Posterior cingulate gyrus (tissue), 11 donors: ENCODE data around the gene LCAT.
"Not testable (repeated sequence)": the region's sequence is repeated elsewhere in the genome, so short reads cannot be mapped to it uniquely, and the experiment has no call there.

ENCODE experiments used
- DNase-seq, 10 donors: peaks; one replicate each; pipeline versions ENCODE4 v3.0.0 to v3.0.0-alpha.2; 2020 to 2021; ENCODE audit warnings: mixed read lengths in 3 of 10
- intact Hi-C: fragments of 100-400 bp; cut with DNase I; formaldehyde crosslinking; loops from one replicate; pipeline ENCODE4 v1.15.1; 2023

The LCAT gene

GRCh38 chr16:67943619-67944504, at the start of gene LCAT:
Gene LCAT (minus strand): TSS chr16:67944120. CDS start chr16:67944101, 19 bp downstream.
- intact Hi-C loops = no loop called here
- DNase-seq = peak; percentile 70 to 97 (median 77)

GRCh38 chr16:67993207-67994039, 49.5 kb upstream of the LCAT start:
- DNase-seq = peak; percentile 20 to 94 (median 64)
- intact Hi-C loops = loop anchor here (10.0 kb wide), 1 partner anchor 231 kb away; no protein-coding TSS in a partner anchor

- no peak for DNase-seq
- intact Hi-C loops = loop anchor here (10.0 kb wide), 1 partner anchor 232 kb away; no protein-coding TSS in a partner anchor
Measured at GRCh38 chr16:67992661-67993206, 48.8 kb upstream of the LCAT start.

- DNase-seq = no peak
- intact Hi-C loops = loop anchor here (10.0 kb wide), 1 partner anchor 235 kb away; no protein-coding TSS in a partner anchor
Measured at GRCh38 chr16:67990018-67990386, 46.1 kb upstream of the LCAT start.

- intact Hi-C loops = loop anchor here (10.0 kb wide), 1 partner anchor 235 kb away; no protein-coding TSS in a partner anchor
- DNase-seq = no peak
Measured at GRCh38 chr16:67989322-67990017, 45.5 kb upstream of the LCAT start.

GRCh38 chr16:67988675-67989074, 44.8 kb upstream of the LCAT start:
- no peak for DNase-seq
- intact Hi-C loops = no loop called here

GRCh38 chr16:67987460-67988160, 43.7 kb upstream of the LCAT start:
- intact Hi-C loops = no loop called here
- DNase-seq = no peak

GRCh38 chr16:67986949-67987348, 43.0 kb upstream of the LCAT start:
- DNase-seq = no peak
- intact Hi-C loops = no loop called here

- DNase-seq = no peak
- intact Hi-C loops = no loop called here
Measured at GRCh38 chr16:67982011-67982696, 38.2 kb upstream of the LCAT start.

- intact Hi-C loops = no loop called here
Measured at GRCh38 chr16:67979955-67980678, 36.2 kb upstream of the LCAT start, which contains the start of gene DPEP3. Gene DPEP3 (minus strand): TSS chr16:67980499. CDS start chr16:67980380, 119 bp downstream.

GRCh38 chr16:67977469-67978227, 33.7 kb upstream of the LCAT start:
- no peak for DNase-seq
- intact Hi-C loops = no loop called here

More at GRCh38 chr16:67979955-67980678, 36.2 kb upstream of the LCAT start, which contains the start of gene DPEP3:
- no peak for DNase-seq

GRCh38 chr16:67977005-67977404, 33.1 kb upstream of the LCAT start:
- DNase-seq = peak in 1 of 10 donors; percentile 44
- intact Hi-C loops = no loop called here

GRCh38 chr16:67976205-67976604, 32.3 kb upstream of the LCAT start:
- intact Hi-C loops = no loop called here
- no peak for DNase-seq

GRCh38 chr16:67975321-67976105, 31.6 kb upstream of the LCAT start:
- intact Hi-C loops = no loop called here
- DNase-seq = no peak

GRCh38 chr16:67972285-67972684, 28.4 kb upstream of the LCAT start:
- intact Hi-C loops = not testable (repeated sequence)

GRCh38 chr16:67971111-67971510, 27.2 kb upstream of the LCAT start:
- no peak for DNase-seq
- intact Hi-C loops = no loop called here

More at GRCh38 chr16:67972285-67972684, 28.4 kb upstream of the LCAT start:
- not testable (repeated sequence) for DNase-seq
